IPS-18a (cell line): ENCODE measurements around the gene RBMS3.

Source experiments
- H3K27ac ChIP-seq: one replicate; pipeline ENCODE4 v1.5.1; 2013; ENCODE audit warnings: low read length
- H3K27me3 ChIP-seq: one replicate; pipeline ENCODE4 v1.6.1; 2013; ENCODE audit warnings: mild to moderate bottlenecking, low read length; ENCODE audit not compliant: control insufficient read depth, insufficient read depth
- H3K36me3 ChIP-seq: one replicate; pipeline ENCODE4 v1.6.1; 2013; ENCODE audit warnings: low read depth, low read length; ENCODE audit not compliant: control insufficient read depth
- H3K4me1 ChIP-seq: one replicate; pipeline ENCODE4 v1.6.1; 2013; ENCODE audit warnings: low read depth, low read length; ENCODE audit not compliant: control insufficient read depth
- H3K4me3 ChIP-seq: one replicate; pipeline ENCODE4 v1.5.1; 2013; ENCODE audit warnings: low read length
- H3K9ac ChIP-seq: one replicate; pipeline ENCODE4 v1.6.1; 2013; ENCODE audit warnings: mild to moderate bottlenecking, low read length, moderate library complexity
- H3K9me3 ChIP-seq: one replicate; pipeline ENCODE4 v1.6.1; 2013; ENCODE audit warnings: low read depth, low read length; ENCODE audit not compliant: control insufficient read depth

Gene RBMS3

GRCh38 chr3:29475305-29475840, 194.5 kb downstream of the RBMS3 start:
- Histone ChIP-seq H3K4me3 (peak overlapping the region; percentile 22), H3K9me3 (no peaks in the 10 kb centered on the region), H3K36me3 (no peaks in the 10 kb centered on the region), H3K4me1 (peaks cover 19% of the 10 kb centered on the region), H3K27me3 (no peaks in the 10 kb centered on the region), H3K9ac (peak overlapping the region; percentile 6), H3K27ac (peak overlapping the region; percentile 12)

GRCh38 chr3:29475854-29476253, 195.0 kb downstream of the RBMS3 start:
- Histone ChIP-seq H3K4me1 (peaks cover 19% of the 10 kb centered on the region), H3K36me3 (no peaks in the 10 kb centered on the region), H3K9ac (peak overlapping the region; percentile 6), H3K27me3 (no peaks in the 10 kb centered on the region), H3K9me3 (no peaks in the 10 kb centered on the region), H3K27ac (peak overlapping the region; percentile 49), H3K4me3 (peak overlapping the region; percentile 37)

GRCh38 chr3:29478611-29479010, 197.7 kb downstream of the RBMS3 start:
- peaks cover 19% of the 10 kb centered on the region for H3K4me1 ChIP-seq
- H3K9ac ChIP-seq: no peak overlapping the region
- H3K9me3 ChIP-seq: no peaks in the 10 kb centered on the region
- H3K27me3 ChIP-seq: no peaks in the 10 kb centered on the region
- H3K27ac ChIP-seq: no peak overlapping the region
- H3K4me3 ChIP-seq: no peak overlapping the region
- no peaks in the 10 kb centered on the region for H3K36me3 ChIP-seq

- no peak overlapping the region for H3K27ac ChIP-seq
- H3K36me3 ChIP-seq: no peaks in the 10 kb centered on the region
- H3K27me3 ChIP-seq: no peaks in the 10 kb centered on the region
- H3K9ac ChIP-seq: no peak overlapping the region
- H3K9me3 ChIP-seq: no peaks in the 10 kb centered on the region
- H3K4me1 ChIP-seq: peaks cover 9% of the 10 kb centered on the region
- no peak overlapping the region for H3K4me3 ChIP-seq
These were observed 200.4 kb downstream of the RBMS3 start for GRCh38 chr3:29481249-29481648.

DNA sequence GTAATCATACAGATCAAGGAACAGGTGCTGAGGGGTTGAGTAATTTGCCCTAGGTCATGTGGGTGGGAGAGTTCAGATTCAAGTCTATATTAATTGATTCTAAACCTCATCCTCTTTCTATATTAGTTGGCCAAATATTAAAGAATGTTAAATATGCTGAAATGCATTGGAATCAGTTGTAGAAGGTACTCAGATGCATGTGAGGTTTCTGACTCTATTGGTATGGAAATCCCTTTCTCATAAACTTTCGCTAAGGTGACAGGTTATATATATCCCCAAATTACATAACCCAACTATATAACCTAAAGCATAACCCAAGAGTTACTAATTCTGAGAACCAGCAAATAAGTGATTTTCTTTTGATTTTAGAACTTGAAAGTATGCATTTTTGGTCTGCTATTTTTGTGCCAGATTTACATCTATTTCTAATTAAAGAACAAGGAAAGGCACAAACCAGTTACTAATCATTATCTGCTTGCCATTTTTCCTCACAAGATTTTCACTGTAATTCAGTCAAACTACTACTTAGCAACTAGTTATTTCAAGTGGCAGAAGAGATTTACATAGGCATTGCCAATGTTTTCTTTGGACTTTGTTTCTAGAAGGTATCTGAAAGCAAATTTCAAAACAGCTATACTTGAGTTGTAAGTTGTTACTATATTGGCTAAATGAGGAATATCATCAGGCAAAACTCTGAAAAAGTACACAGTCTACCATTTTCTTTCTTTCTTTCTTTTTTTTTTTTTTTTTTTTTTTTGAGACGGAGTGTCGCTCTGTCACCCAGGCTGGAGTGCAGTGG, 201.3 kb downstream of the RBMS3 start:
- Histone ChIP-seq H3K4me1 (peaks cover 5% of the 10 kb centered on the region), H3K9me3 (no peaks in the 10 kb centered on the region), H3K4me3 (no peak overlapping the region), H3K27me3 (no peaks in the 10 kb centered on the region), H3K27ac (no peak overlapping the region), H3K9ac (no peak overlapping the region), H3K36me3 (no peaks in the 10 kb centered on the region)

GRCh38 chr3:29484633-29485032, 203.8 kb downstream of the RBMS3 start:
- Histone ChIP-seq H3K27ac (no peak overlapping the region), H3K27me3 (no peaks in the 10 kb centered on the region), H3K36me3 (no peaks in the 10 kb centered on the region), H3K4me3 (no peak overlapping the region), H3K4me1 (peaks cover 5% of the 10 kb centered on the region), H3K9me3 (no peaks in the 10 kb centered on the region), H3K9ac (no peak overlapping the region)

GRCh38 chr3:29486096-29486495, 205.2 kb downstream of the RBMS3 start:
- no peak overlapping the region for H3K4me3 ChIP-seq
- H3K9me3 ChIP-seq: no peaks in the 10 kb centered on the region
- H3K27ac ChIP-seq: no peak overlapping the region
- H3K9ac ChIP-seq: no peak overlapping the region
- peaks cover 5% of the 10 kb centered on the region for H3K4me1 ChIP-seq
- H3K27me3 ChIP-seq: no peaks in the 10 kb centered on the region
- no peaks in the 10 kb centered on the region for H3K36me3 ChIP-seq

- Histone ChIP-seq H3K9ac (no peak overlapping the region), H3K4me3 (no peak overlapping the region), H3K27me3 (no peaks in the 10 kb centered on the region), H3K36me3 (no peaks in the 10 kb centered on the region), H3K9me3 (no peaks in the 10 kb centered on the region), H3K4me1 (peaks cover 5% of the 10 kb centered on the region), H3K27ac (no peak overlapping the region)
These were observed 206.0 kb downstream of the RBMS3 start for GRCh38 chr3:29486917-29487316.

GRCh38 chr3:29488922-29489321, 208.1 kb downstream of the RBMS3 start:
- Histone ChIP-seq H3K4me3 (no peak overlapping the region), H3K4me1 (peaks cover 5% of the 10 kb centered on the region), H3K36me3 (no peaks in the 10 kb centered on the region), H3K27ac (no peak overlapping the region), H3K9me3 (no peaks in the 10 kb centered on the region), H3K9ac (no peak overlapping the region), H3K27me3 (no peaks in the 10 kb centered on the region)

GRCh38 chr3:29493109-29493508, 212.2 kb downstream of the RBMS3 start:
- no peak overlapping the region for H3K9ac ChIP-seq
- no peaks in the 10 kb centered on the region for H3K36me3 ChIP-seq
- H3K4me1 ChIP-seq: no peaks in the 10 kb centered on the region
- no peaks in the 10 kb centered on the region for H3K9me3 ChIP-seq
- H3K27ac ChIP-seq: no peak overlapping the region
- H3K27me3 ChIP-seq: no peaks in the 10 kb centered on the region
- no peak overlapping the region for H3K4me3 ChIP-seq

DNA sequence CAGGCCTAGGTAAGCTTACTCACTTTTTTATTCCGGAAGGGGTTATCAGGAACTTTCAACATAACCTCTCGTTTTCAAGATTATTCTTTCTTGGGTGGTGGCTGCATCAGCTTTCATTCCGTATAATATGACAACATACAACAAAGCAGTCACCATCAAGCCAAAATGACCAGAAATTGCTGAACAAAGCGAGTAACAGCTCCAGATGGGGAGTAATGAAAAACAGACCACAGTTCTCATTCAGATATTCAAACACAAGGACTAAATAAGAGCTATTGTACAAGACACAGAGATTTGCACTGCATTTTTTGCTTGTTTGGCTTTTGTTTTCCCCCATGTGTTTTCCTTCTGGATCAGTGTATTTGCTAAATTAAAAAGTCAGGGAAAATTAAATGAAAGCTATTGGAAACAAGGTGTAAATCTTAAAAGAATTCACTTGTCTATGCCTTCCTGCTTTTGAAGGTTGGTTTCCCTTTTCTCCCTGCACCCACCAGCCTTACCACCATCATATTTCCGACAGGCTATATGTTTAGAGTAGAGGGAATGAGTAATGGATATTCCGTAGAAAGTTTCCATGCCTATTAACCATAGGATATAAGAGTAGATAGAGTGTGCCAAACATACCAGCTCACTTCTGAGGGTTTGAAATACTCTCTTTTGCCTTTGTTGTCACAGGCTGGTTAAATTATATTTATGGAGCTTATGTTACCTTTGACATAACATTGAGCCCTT, 213.6 kb downstream of the RBMS3 start:
- Histone ChIP-seq H3K36me3 (no peaks in the 10 kb centered on the region), H3K9me3 (no peaks in the 10 kb centered on the region), H3K27me3 (no peaks in the 10 kb centered on the region), H3K4me3 (no peak overlapping the region), H3K9ac (no peak overlapping the region), H3K27ac (no peak overlapping the region), H3K4me1 (no peaks in the 10 kb centered on the region)
